CD4-positive, alpha-beta T cell (primary cell): ENCODE measurements around the gene PCOLCE2. TPM values are rescaled to one million over a fixed set of nuclear protein-coding genes. Genes with fewer than 3 reads are reported as not detected.

Experiments
- ATAC-seq: fragments of 200-7000 bp; cut with Tn5 transposase; one replicate; pipeline ENCODE4 v1.10.0; 2022; ENCODE audit warnings: mild to moderate bottlenecking; ENCODE audit not compliant: poor library complexity
- CTCF ChIA-PET: fragments of 350-600 bp; sonication (Branson Sonifier 250); formaldehyde crosslinking; loops from one replicate; lab custom pipeline; 2021; ENCODE audit warnings: antibody characterized with exemption, inconsistent platforms; lab: Charles Lee
- POLR2A ChIA-PET: fragments of 350-600 bp; sonication (Branson Sonifier 250); formaldehyde crosslinking; loops from one replicate; lab custom pipeline; 2021; ENCODE audit warnings: antibody characterized with exemption, inconsistent platforms; lab: Charles Lee
- DNase-seq, 14 experiments: peaks; one replicate each; pipeline ENCODE4 v3.0.0-alpha.2; 2013 to 2020; ENCODE audit warnings: mixed read lengths in 2 of 14
- H3K27ac ChIP-seq, 2 donors: one replicate each; pipeline versions ENCODE4 v1.5.1 to v1.7.0; 2013; ENCODE audit warnings: low read length in 2 of 2, low read depth in 1 of 2, mild to moderate bottlenecking in 1 of 2
- H3K27me3 ChIP-seq, 2 experiments: 1 replicate in 1 of 2; 2 replicates in 1 of 2; pipeline versions ENCODE4 v1.6.1 to v1.7.0; 2013; ENCODE audit warnings: low read length in 2 of 2, control low read depth in 1 of 2, mild to moderate bottlenecking in 1 of 2, moderate library complexity in 1 of 2; ENCODE audit not compliant: insufficient read depth in 2 of 2, control insufficient read depth in 1 of 2
- H3K36me3 ChIP-seq: one replicate; pipeline ENCODE4 v1.6.1; 2013; ENCODE audit warnings: low read length, control low read depth; ENCODE audit not compliant: insufficient read depth
- H3K4me1 ChIP-seq: one replicate; pipeline ENCODE4 v1.6.1; 2013; ENCODE audit warnings: low read length, control low read depth; ENCODE audit not compliant: insufficient read depth
- H3K4me3 ChIP-seq: one replicate; pipeline ENCODE4 v1.5.1; 2013; ENCODE audit warnings: mild to moderate bottlenecking, low read length, moderate library complexity
- H3K9me3 ChIP-seq, 2 experiments: 1 replicate in 1 of 2; 2 replicates in 1 of 2; pipeline versions ENCODE4 v1.6.1 to v1.7.0; 2013; ENCODE audit warnings: low read length in 2 of 2, mild to moderate bottlenecking in 2 of 2, control low read depth in 1 of 2, moderate library complexity in 1 of 2; ENCODE audit not compliant: control insufficient read depth in 1 of 2, insufficient read depth in 1 of 2
- H3K27ac Mint-ChIP-seq: one replicate; pipeline ENCODE4 v1.8.0; 2020; ENCODE audit warnings: mixed read lengths
- H3K27me3 Mint-ChIP-seq: one replicate; pipeline ENCODE4 v1.8.0; 2021; ENCODE audit warnings: mixed read lengths
- H3K36me3 Mint-ChIP-seq: one replicate; pipeline ENCODE4 v1.8.0; 2021; ENCODE audit warnings: low read depth, mixed read lengths
- H3K4me1 Mint-ChIP-seq: one replicate; pipeline ENCODE4 v1.8.0; 2021; ENCODE audit warnings: low read depth, mixed read lengths
- H3K4me3 Mint-ChIP-seq: one replicate; pipeline ENCODE4 v1.8.0; 2020; ENCODE audit warnings: mild to moderate bottlenecking, mixed read lengths
- H3K9me3 Mint-ChIP-seq: one replicate; pipeline ENCODE4 v1.8.0; 2020; ENCODE audit warnings: mixed read lengths
- intact Hi-C, 2 experiments: fragments of 100-400 bp; cut with DNase I in 1 of 2; cut with micrococcal nuclease in 1 of 2; formaldehyde crosslinking; loops; one replicate each; pipeline versions ENCODE4 v1.15.1 to v1.9.0; 2023 to 2025; cut with DNase I, micrococcal nuclease
- total RNA-seq, 174 experiments: library from RNA in 2 of 174; stranded (reverse) in 2 of 174; gene quantifications; one replicate each; pipeline ENCODE4 v1.2.3 and lab custom pipeline; 2021 to 2026
- TF ChIP-seq, protein P1 (sequence below): fragments of 200-600 bp; IDR thresholded peaks from one replicate; pipeline ENCODE4 v1.8.0; 2022; ENCODE audit warnings: antibody characterized with exemption, mild to moderate bottlenecking

The PCOLCE2 gene
- total RNA-seq, 2 experiments from 2014 or later: not detected

DNA sequence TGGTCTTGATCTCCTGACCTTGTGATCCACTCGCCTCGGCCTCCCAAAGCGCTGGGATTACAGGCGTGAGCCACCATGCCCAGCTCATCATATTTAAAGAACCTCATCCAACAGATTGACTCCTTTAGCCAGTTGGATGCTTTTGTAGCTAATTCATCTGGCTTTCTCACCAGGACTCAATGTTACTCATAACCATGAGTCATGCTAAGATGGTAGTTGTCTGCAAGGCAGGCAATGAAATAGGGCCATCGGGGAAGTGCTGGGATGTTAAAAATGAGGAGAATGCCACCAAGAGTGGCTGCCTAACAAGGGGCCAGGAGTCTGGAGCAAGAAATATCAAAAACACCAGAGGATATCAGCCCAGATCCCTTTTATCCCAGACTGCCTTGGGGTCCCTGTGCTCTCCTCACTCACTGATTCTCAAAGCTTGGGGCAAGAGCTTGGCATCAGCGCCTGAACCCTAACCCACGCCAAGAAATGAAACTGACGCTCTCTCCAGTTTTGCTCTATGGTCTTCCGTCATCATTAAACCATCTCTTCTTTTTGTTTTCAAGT, 7.4 kb upstream of the PCOLCE2 start:
- peaks cover 6 to 10% of the 10 kb centered on the region in 2 experiments for H3K27me3 ChIP-seq
- ChIA-PET CTCF (no interaction called here), POLR2A (no interaction called here)
- no peaks in the 10 kb centered on the region for H3K4me1 Mint-ChIP-seq
- H3K4me3 Mint-ChIP-seq: no peak overlapping the region
- H3K27ac ChIP-seq: no peak overlapping the region
- DNase-seq: no peak
- H3K9me3 ChIP-seq: no peaks in the 10 kb centered on the region
- no peak overlapping the region for H3K27ac Mint-ChIP-seq
- intact Hi-C loops: no loop called here
- TF ChIP-seq, protein P1, sequence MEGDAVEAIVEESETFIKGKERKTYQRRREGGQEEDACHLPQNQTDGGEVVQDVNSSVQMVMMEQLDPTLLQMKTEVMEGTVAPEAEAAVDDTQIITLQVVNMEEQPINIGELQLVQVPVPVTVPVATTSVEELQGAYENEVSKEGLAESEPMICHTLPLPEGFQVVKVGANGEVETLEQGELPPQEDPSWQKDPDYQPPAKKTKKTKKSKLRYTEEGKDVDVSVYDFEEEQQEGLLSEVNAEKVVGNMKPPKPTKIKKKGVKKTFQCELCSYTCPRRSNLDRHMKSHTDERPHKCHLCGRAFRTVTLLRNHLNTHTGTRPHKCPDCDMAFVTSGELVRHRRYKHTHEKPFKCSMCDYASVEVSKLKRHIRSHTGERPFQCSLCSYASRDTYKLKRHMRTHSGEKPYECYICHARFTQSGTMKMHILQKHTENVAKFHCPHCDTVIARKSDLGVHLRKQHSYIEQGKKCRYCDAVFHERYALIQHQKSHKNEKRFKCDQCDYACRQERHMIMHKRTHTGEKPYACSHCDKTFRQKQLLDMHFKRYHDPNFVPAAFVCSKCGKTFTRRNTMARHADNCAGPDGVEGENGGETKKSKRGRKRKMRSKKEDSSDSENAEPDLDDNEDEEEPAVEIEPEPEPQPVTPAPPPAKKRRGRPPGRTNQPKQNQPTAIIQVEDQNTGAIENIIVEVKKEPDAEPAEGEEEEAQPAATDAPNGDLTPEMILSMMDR: no peak
- no peaks in the 10 kb centered on the region for H3K36me3 Mint-ChIP-seq
- no peaks in the 10 kb centered on the region for H3K4me1 ChIP-seq
- no peak for ATAC-seq
- no peaks in the 10 kb centered on the region for H3K9me3 Mint-ChIP-seq
- no peaks in the 10 kb centered on the region for H3K36me3 ChIP-seq
- no peak overlapping the region for H3K4me3 ChIP-seq
- H3K27me3 Mint-ChIP-seq: peaks cover 38% of the 10 kb centered on the region

DNA sequence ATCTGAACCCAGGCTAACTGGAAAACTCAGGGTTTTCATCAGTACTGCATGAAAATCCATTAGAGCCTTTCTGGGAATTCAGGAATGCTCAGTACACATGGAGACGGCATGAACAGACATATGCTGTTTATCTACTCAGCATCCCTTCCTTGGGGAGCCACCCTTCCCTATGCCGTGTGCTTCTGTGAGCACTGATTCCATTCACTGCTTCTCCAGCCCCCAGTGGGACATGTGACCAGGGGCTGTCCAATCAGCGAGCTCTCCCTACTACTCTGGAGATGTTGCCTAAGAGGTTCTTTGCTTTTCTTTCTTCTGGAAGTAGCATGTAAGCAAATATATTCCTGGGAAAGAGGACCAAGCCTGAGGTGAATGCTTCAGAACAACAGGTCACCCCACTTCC, 5.6 kb upstream of the PCOLCE2 start:
- Histone ChIP-seq H3K4me3 (no peak overlapping the region), H3K9me3 (no peaks in the 10 kb centered on the region), H3K27ac (no peak overlapping the region), H3K27me3 (peaks cover 6 to 20% of the 10 kb centered on the region in 2 experiments), H3K4me1 (no peaks in the 10 kb centered on the region), H3K36me3 (no peaks in the 10 kb centered on the region)
- H3K9me3 Mint-ChIP-seq: no peaks in the 10 kb centered on the region
- intact Hi-C loops: no loop called here
- no peaks in the 10 kb centered on the region for H3K36me3 Mint-ChIP-seq
- no peak overlapping the region for H3K27ac Mint-ChIP-seq
- peaks cover 40% of the 10 kb centered on the region for H3K27me3 Mint-ChIP-seq
- no peak overlapping the region for H3K4me3 Mint-ChIP-seq
- CTCF ChIA-PET: no interaction called here
- H3K4me1 Mint-ChIP-seq: peaks cover 2% of the 10 kb centered on the region
- no peak for ATAC-seq
- no peak for DNase-seq
- TF ChIP-seq, protein P1: no peak
- POLR2A ChIA-PET: no interaction called here

DNA sequence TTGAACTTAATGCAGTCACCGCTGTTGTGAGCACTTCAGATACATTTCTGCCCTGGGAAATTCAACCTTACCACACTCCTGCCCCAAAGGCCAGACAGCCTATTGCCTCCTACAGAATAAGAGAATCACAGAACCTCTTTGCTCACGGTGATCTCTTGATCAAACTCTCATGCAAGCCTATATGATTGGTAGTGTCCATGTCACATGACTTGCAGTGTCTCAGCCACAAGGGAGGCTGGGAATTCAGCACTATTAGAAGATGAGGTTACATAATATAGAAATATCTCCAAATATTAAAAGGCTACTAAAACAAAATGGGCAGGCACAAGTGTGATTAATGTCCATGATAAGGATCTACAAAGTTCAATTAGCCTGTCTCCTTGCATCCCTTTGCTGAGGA, 3.8 kb upstream of the PCOLCE2 start:
- Mint-ChIP-seq H3K9me3 (no peaks in the 10 kb centered on the region), H3K4me3 (no peak overlapping the region), H3K4me1 (peaks cover 11% of the 10 kb centered on the region), H3K27me3 (peaks cover 34% of the 10 kb centered on the region), H3K36me3 (no peaks in the 10 kb centered on the region), H3K27ac (no peak overlapping the region)
- no peak overlapping the region for H3K4me3 ChIP-seq
- H3K27me3 ChIP-seq: peaks cover 12 to 31% of the 10 kb centered on the region in 2 experiments
- peaks cover 0 to 7% of the 10 kb centered on the region in 2 experiments for H3K9me3 ChIP-seq
- TF ChIP-seq, protein P1: no peak
- ChIA-PET CTCF (interaction anchor here (1.1 kb wide), 1 partner anchor 80 kb away, joined by 3 read pairs; no protein-coding TSS in a partner anchor), POLR2A (no interaction called here)
- intact Hi-C loops: no loop called here
- DNase-seq (no peak), ATAC-seq (no peak)
- H3K4me1 ChIP-seq: peaks cover 10% of the 10 kb centered on the region
- H3K36me3 ChIP-seq: no peaks in the 10 kb centered on the region
- H3K27ac ChIP-seq: no peak overlapping the region
